IMR-90 (cell line): ENCODE data around the gene AGBL1. TPM values are rescaled to one million over a fixed set of nuclear protein-coding genes. Genes with fewer than 3 reads are reported as not detected.

Experiments used
- ATAC-seq: fragments of 200-7000 bp; cut with Tn5 transposase; 2 replicates; pipeline ENCODE4 v1.9.1; 2020; ENCODE audit warnings: low read depth, mild to moderate bottlenecking, moderate library complexity
- BruUV-seq: library from RNA; stranded (reverse); fragments of 400-500 nt; replicated peaks from 2 replicates; lab custom pipeline; 2021; lab: Mats Ljungman, UMichigan
- CTCF ChIA-PET: fragments of 300-600 bp; formaldehyde crosslinking; extraction: SDS; loops from one replicate; lab custom pipeline; 2021; ENCODE audit warnings: antibody characterized with exemption; lab: Yijun Ruan, JAX
- POLR2A ChIA-PET: fragments of 300-600 bp; sonication (Branson Sonifier 250); formaldehyde crosslinking; loops from one replicate; lab custom pipeline; 2022; ENCODE audit warnings: antibody characterized with exemption; ENCODE audit not compliant: unreplicated experiment; lab: Charles Lee
- DNase-seq: peaks from one replicate; pipeline ENCODE4 v3.0.0; 2013
- H2AFZ ChIP-seq: replicated peaks from 2 replicates; pipeline ENCODE3; 2013; ENCODE audit warnings: low read length, mild to moderate bottlenecking; ENCODE audit not compliant: poor library complexity
- H2AK5ac ChIP-seq: 2 replicates; pipeline ENCODE4 v1.6.1; 2013; ENCODE audit warnings: low read depth, low read length, inconsistent platforms
- H2AK9ac ChIP-seq: replicated peaks from 2 replicates; pipeline ENCODE3; 2013; ENCODE audit warnings: mild to moderate bottlenecking, low read depth, low read length, moderate library complexity; ENCODE audit not compliant: poor library complexity
- H2BK120ac ChIP-seq: 2 replicates; pipeline ENCODE4 v1.6.1; 2013; ENCODE audit warnings: low read depth, low read length, inconsistent platforms
- H2BK15ac ChIP-seq: 3 replicates; pipeline ENCODE4 v1.6.1; 2013; ENCODE audit warnings: low read depth, low read length, inconsistent platforms
- H2BK20ac ChIP-seq: 2 replicates; pipeline ENCODE4 v1.6.1; 2013; ENCODE audit warnings: low read depth, mild to moderate bottlenecking, inconsistent platforms, low read length, moderate library complexity
- H2BK5ac ChIP-seq: 2 replicates; pipeline ENCODE4 v1.6.1; 2013; ENCODE audit warnings: mild to moderate bottlenecking, low read depth, low read length, inconsistent platforms; ENCODE audit not compliant: poor library complexity, severe bottlenecking
- H3K14ac ChIP-seq: replicated peaks from 2 replicates; pipeline ENCODE4 v1.6.1; 2013; ENCODE audit warnings: low read depth, low read length, inconsistent platforms
- H3K18ac ChIP-seq: 2 replicates; pipeline ENCODE4 v1.6.1; 2013; ENCODE audit warnings: low read depth, low read length, control low read depth
- H3K23ac ChIP-seq: 2 replicates; pipeline ENCODE4 v1.6.1; 2013; ENCODE audit warnings: low read depth, low read length, inconsistent platforms
- H3K27ac ChIP-seq: 2 replicates; pipeline ENCODE4 v1.5.1; 2013; ENCODE audit warnings: mild to moderate bottlenecking, control low read depth, low read length; ENCODE audit not compliant: insufficient read depth
- H3K27me3 ChIP-seq: 2 replicates; pipeline ENCODE4 v1.6.1; 2013; ENCODE audit warnings: low read length; ENCODE audit not compliant: control insufficient read depth, insufficient read depth
- H3K36me3 ChIP-seq: 2 replicates; pipeline ENCODE4 v1.6.1; 2013; ENCODE audit warnings: low read length, mixed read lengths; ENCODE audit not compliant: control insufficient read depth, insufficient read depth
- H3K4ac ChIP-seq: 2 replicates; pipeline ENCODE4 v1.6.1; 2013; ENCODE audit warnings: low read depth, low read length, inconsistent platforms
- H3K4me1 ChIP-seq: 2 replicates; pipeline ENCODE4 v1.6.1; 2013; ENCODE audit warnings: low read length, mixed read lengths; ENCODE audit not compliant: control insufficient read depth, insufficient read depth
- H3K4me2 ChIP-seq: 2 replicates; pipeline ENCODE4 v1.6.1; 2013; ENCODE audit warnings: low read depth, mild to moderate bottlenecking, control low read depth, low read length, moderate library complexity
- H3K4me3 ChIP-seq: 2 replicates; pipeline ENCODE4 v1.5.1; 2013; ENCODE audit warnings: low read depth, mild to moderate bottlenecking, control low read depth, low read length, moderate library complexity; ENCODE audit not compliant: insufficient read depth
- H3K56ac ChIP-seq: 2 replicates; pipeline ENCODE4 v1.6.1; 2013; ENCODE audit warnings: low read length, inconsistent platforms; ENCODE audit not compliant: insufficient read depth; ENCODE audit errors: extremely low read depth
- H3K79me1 ChIP-seq, 2 experiments: 2 replicates each; pipeline ENCODE4 v1.6.1; 2013; ENCODE audit warnings: low read length in 2 of 2, inconsistent platforms in 1 of 2, low read depth in 1 of 2
- H3K9ac ChIP-seq: 2 replicates; pipeline ENCODE4 v1.6.1; 2013; ENCODE audit warnings: low read depth, low read length, control low read depth
- H3K9me1 ChIP-seq: 2 replicates; pipeline ENCODE4 v1.6.1; 2013; ENCODE audit warnings: low read length, inconsistent platforms; ENCODE audit not compliant: insufficient read depth
- H3K9me3 ChIP-seq: 2 replicates; pipeline ENCODE4 v1.6.1; 2013; ENCODE audit warnings: low read length; ENCODE audit not compliant: control insufficient read depth, insufficient read depth
- H4K20me1 ChIP-seq: 2 replicates; pipeline ENCODE4 v1.6.1; 2013; ENCODE audit warnings: low read length, inconsistent platforms; ENCODE audit not compliant: insufficient read depth
- H4K5ac ChIP-seq: 2 replicates; pipeline ENCODE4 v1.6.1; 2013; ENCODE audit warnings: mild to moderate bottlenecking, low read depth, low read length, control low read depth
- H4K8ac ChIP-seq, 2 experiments: 2 replicates each; pipeline ENCODE4 v1.6.1; 2013; ENCODE audit warnings: low read depth in 2 of 2, low read length in 2 of 2, control low read depth in 1 of 2, inconsistent platforms in 1 of 2
- H4K91ac ChIP-seq: 2 replicates; pipeline ENCODE4 v1.6.1; 2013; ENCODE audit warnings: low read depth, low read length, inconsistent platforms; ENCODE audit not compliant: insufficient read depth
- MAZ ChIP-seq: IDR thresholded peaks from 2 replicates; pipeline ENCODE4 v1.6.1; 2012; ENCODE audit warnings: low read depth, mild to moderate bottlenecking, low read length, improper control_type of control experiment, moderate library complexity, borderline replicate concordance
- NFE2L2 ChIP-seq: fragments of 150-350 bp; IDR thresholded peaks from 2 replicates; pipeline ENCODE4 v1.6.1; 2016; ENCODE audit warnings: low read depth, mild to moderate bottlenecking, low read length
- RFX5 ChIP-seq: IDR thresholded peaks from 2 replicates; pipeline ENCODE4 v1.8.0; 2012; ENCODE audit warnings: low read depth, mild to moderate bottlenecking, low read length, moderate library complexity
- SMC3 ChIP-seq: fragments of 150-350 bp; IDR thresholded peaks from 2 replicates; pipeline ENCODE4 v1.6.1; 2016; ENCODE audit warnings: low read depth, mild to moderate bottlenecking, antibody characterized with exemption, low read length, moderate library complexity
- WGBS, 2 experiments: methylation state at CpG; one replicate each; pipeline versions ENCODE4 v1.1.5 to v1.1.7; 2013; ENCODE audit warnings: missing lambda C conversion rate in 2 of 2; ENCODE audit not compliant: insufficient read length in 1 of 2; ENCODE audit errors: extremely low coverage in 2 of 2; 5-methylcytosine and 5-hydroxymethylcytosine counted together
- dilution Hi-C: fragments of 300-500 bp; cut with HindIII; formaldehyde crosslinking; loops from one replicate; pipeline ENCODE4 v1.14.3; 2018; ENCODE audit warnings: low sequenced_read_pairs; ENCODE audit not compliant: unreplicated experiment
- in situ Hi-C: fragments of 300-500 bp; cut with MboI; formaldehyde crosslinking; loops from 3 replicates; pipeline ENCODE4 v1.14.3; 2019; ENCODE audit warnings: low sequenced_read_pairs, inconsistent platforms, mixed read lengths
- intact Hi-C: fragments of 100-400 bp; cut with micrococcal nuclease; formaldehyde crosslinking; loops from 2 replicates; pipeline ENCODE4 v1.10.0; 2022
- polyA plus RNA-seq, 3 experiments: library from polyadenylated mRNA; depleted of rRNA; stranded (reverse); fragments of >200 nt; gene quantifications; 2 replicates each; pipeline ENCODE4 v1.2.3, GENCODE V29; 2012; ENCODE audit warnings: low replicate concordance in 1 of 3
- total RNA-seq: library from RNA; depleted of rRNA; stranded (reverse); fragments of >200 nt; gene quantifications from 2 replicates; pipeline ENCODE4 v1.2.3, GENCODE V29; 2012
- TF ChIP-seq, protein P1 (sequence below): fragments of 150-350 bp; IDR thresholded peaks from 2 replicates; pipeline ENCODE4 v1.6.1; 2017; ENCODE audit warnings: mild to moderate bottlenecking, antibody characterized with exemption, low read length, low read depth

Gene AGBL1
- total and polyA plus RNA-seq, 2 of the 4 experiments (the other 2 are of a cell fraction) = not detected

DNA sequence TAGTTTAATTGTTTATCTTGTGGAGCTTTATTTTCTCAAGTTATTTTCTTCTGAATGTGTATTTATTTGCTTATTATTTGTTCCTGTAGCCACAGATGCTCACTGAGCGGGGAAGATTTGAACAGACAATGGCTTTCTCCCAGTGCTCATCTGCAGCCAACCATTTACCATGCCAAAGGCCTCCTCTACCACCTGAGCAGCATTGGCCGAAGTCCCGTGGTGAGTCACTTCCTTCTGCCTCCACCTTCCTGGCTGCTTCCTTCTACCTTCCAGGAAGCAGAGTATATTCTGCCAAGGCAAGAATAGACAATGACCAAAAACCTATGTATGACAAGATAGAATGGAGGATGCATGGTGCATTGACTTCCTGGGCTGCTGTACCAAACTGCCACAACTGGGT, 443.1 kb downstream of the AGBL1 start:
- Histone ChIP-seq H3K4me3 (no peak overlapping the region), H3K36me3 (no peaks in the 10 kb centered on the region), H4K20me1 (no peaks in the 10 kb centered on the region), H4K5ac (no peak overlapping the region), H3K56ac (no peak overlapping the region), H2BK5ac (no peak overlapping the region), H3K9me3 (peaks cover 15% of the 10 kb centered on the region), H4K91ac (no peak overlapping the region), H4K8ac (no peak overlapping the region), H3K27me3 (no peaks in the 10 kb centered on the region), H2BK120ac (no peak overlapping the region), H3K27ac (no peak overlapping the region), H3K4me2 (no peak overlapping the region), H2AFZ (no peak overlapping the region), H2AK9ac (no peak overlapping the region), H2BK15ac (no peak overlapping the region), H3K14ac (no peak overlapping the region), H3K9ac (no peak overlapping the region), H3K23ac (no peak overlapping the region), H2BK20ac (no peak overlapping the region), H3K4me1 (no peaks in the 10 kb centered on the region), H3K79me1 (no peaks in the 10 kb centered on the region), H3K18ac (no peak overlapping the region), H3K4ac (no peak overlapping the region), H2AK5ac (no peak overlapping the region), H3K9me1 (no peaks in the 10 kb centered on the region)
- no CpG with 5 or more reads among the region's 3 CpGs for WGBS, 2 experiments
- DNase-seq (no peak), ATAC-seq (no peak)
- POLR2A ChIA-PET = no interaction called here
- in situ Hi-C loops (no loop called here), dilution Hi-C loops (no loop called here), intact Hi-C loops (no loop called here)
- CTCF ChIA-PET = no interaction called here
- no TSS peak for BruUV-seq
- TF ChIP-seq, protein P1, sequence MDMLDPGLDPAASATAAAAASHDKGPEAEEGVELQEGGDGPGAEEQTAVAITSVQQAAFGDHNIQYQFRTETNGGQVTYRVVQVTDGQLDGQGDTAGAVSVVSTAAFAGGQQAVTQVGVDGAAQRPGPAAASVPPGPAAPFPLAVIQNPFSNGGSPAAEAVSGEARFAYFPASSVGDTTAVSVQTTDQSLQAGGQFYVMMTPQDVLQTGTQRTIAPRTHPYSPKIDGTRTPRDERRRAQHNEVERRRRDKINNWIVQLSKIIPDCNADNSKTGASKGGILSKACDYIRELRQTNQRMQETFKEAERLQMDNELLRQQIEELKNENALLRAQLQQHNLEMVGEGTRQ = no peak
- TF ChIP-seq SMC3 (no peak), MAZ (no peak), RFX5 (no peak), NFE2L2 (no peak)
